GM12878 (cell line): ENCODE results near the gene ZNF668. TPM values are rescaled to one million over a fixed set of nuclear protein-coding genes. Genes with fewer than 3 reads are reported as not detected.

Experiments used
- BHLHE40 ChIP-seq, 2 experiments: fragments of 450-650 bp in 1 of 2; IDR thresholded peaks; 2 replicates each; pipeline ENCODE4 v1.6.1; 2011 to 2017; ENCODE audit warnings: low read depth in 2 of 2, borderline replicate concordance in 1 of 2, improper control_type of control experiment in 1 of 2, low read length in 1 of 2, mild to moderate bottlenecking in 1 of 2
- CREM ChIP-seq: IDR thresholded peaks from 2 replicates; pipeline ENCODE4 v1.6.1; 2014; ENCODE audit warnings: antibody characterized with exemption, low read depth
- FOS ChIP-seq: IDR thresholded peaks from 3 replicates; pipeline ENCODE4 v1.6.1; 2011; ENCODE audit warnings: borderline replicate concordance; ENCODE audit not compliant: insufficient read length; ENCODE audit errors: extremely low read depth
- HDAC6 ChIP-seq: fragments of 200-600 bp; sonication (generic); IDR thresholded peaks from one replicate; pipeline ENCODE4 v1.8.0; 2017; ENCODE audit warnings: antibody characterized with exemption; ENCODE audit not compliant: unreplicated experiment
- JUNB ChIP-seq: IDR thresholded peaks from 2 replicates; pipeline ENCODE4 v1.6.1; 2016; ENCODE audit warnings: antibody characterized with exemption, mild to moderate bottlenecking
- MEF2A ChIP-seq: IDR thresholded peaks from 2 replicates; pipeline ENCODE4 v1.6.1; 2011; ENCODE audit warnings: low read depth, mild to moderate bottlenecking, low read length, moderate library complexity; ENCODE audit not compliant: insufficient read depth
- MYB ChIP-seq: fragments of 150-350 bp; IDR thresholded peaks from 2 replicates; pipeline ENCODE4 v1.6.1; 2014; ENCODE audit warnings: mild to moderate bottlenecking, low read depth, low read length, borderline replicate concordance
- MYC ChIP-seq: IDR thresholded peaks from 2 replicates; pipeline ENCODE4 v1.6.1; 2011; ENCODE audit warnings: mild to moderate bottlenecking, low read length, moderate library complexity, inconsistent platforms; ENCODE audit not compliant: insufficient read depth, insufficient replicate concordance, insufficient read length, severe bottlenecking
- NR2C2 ChIP-seq: IDR thresholded peaks from 2 replicates; pipeline ENCODE4 v1.6.1; 2011; ENCODE audit warnings: borderline replicate concordance, low read depth; ENCODE audit not compliant: control insufficient read depth, insufficient read length
- NR2F1 ChIP-seq: fragments of 450-650 bp; conservative IDR thresholded peaks from 2 replicates; pipeline ENCODE4 v1.6.1; 2017; ENCODE audit warnings: mild to moderate bottlenecking
- POLR2AphosphoS2 ChIP-seq: IDR thresholded peaks from 2 replicates; pipeline ENCODE4 v1.6.1; 2011; ENCODE audit warnings: low read depth, mild to moderate bottlenecking, low read length, improper control_type of control experiment, moderate library complexity
- RBBP5 ChIP-seq: fragments of 200-600 bp; sonication (generic); conservative IDR thresholded peaks from 2 replicates; pipeline ENCODE4 v1.6.1; 2016
- SIN3A ChIP-seq: IDR thresholded peaks from 2 replicates; pipeline ENCODE4 v1.6.1; 2012; ENCODE audit warnings: low read depth, low read length, improper control_type of control experiment
- SMARCA5 ChIP-seq: fragments of 450-650 bp; IDR thresholded peaks from 2 replicates; pipeline ENCODE4 v1.6.1; 2017; ENCODE audit warnings: mild to moderate bottlenecking
- SREBF2 ChIP-seq: IDR thresholded peaks from 2 replicates; pipeline ENCODE4 v1.6.1; 2012; ENCODE audit warnings: mild to moderate bottlenecking, low read length
- TARDBP ChIP-seq: IDR thresholded peaks from 2 replicates; pipeline ENCODE4 v1.6.1; 2016; ENCODE audit warnings: borderline replicate concordance
- polyA plus RNA-seq, 11 experiments: library from polyadenylated mRNA; depleted of rRNA in 4 of 11; unstranded in 6 of 11; stranded (reverse) in 5 of 11; fragments of >200 nt; fragmentation: Nextera tagmentation in 4 of 11; fragmentation: Illumina TruSeq in 1 of 11; extraction: Ambion mirVana in 4 of 11; extraction: Trizol in 1 of 11; gene quantifications; 1 replicate in 1 of 11; 2 replicates in 10 of 11; pipeline versions ENCODE4 v1.2.1 to v1.2.3, GENCODE V29; 2011 to 2016; ENCODE audit warnings: inconsistent platforms in 2 of 11, missing spikeins in 2 of 11, low read depth in 1 of 11
- total RNA-seq, 4 experiments: library from RNA; depleted of rRNA in 3 of 4; stranded (reverse); fragments of >200 nt in 3 of 4; fragmentation: Illumina TruSeq in 1 of 4; extraction: Trizol in 1 of 4; gene quantifications; 2 replicates each; pipeline versions ENCODE4 v1.2.1 to v1.2.3, GENCODE V29; 2013 to 2021
- TF ChIP-seq, protein P1 (sequence below): IDR thresholded peaks from 2 replicates; pipeline ENCODE4 v1.6.1; 2011; ENCODE audit warnings: borderline replicate concordance, low read depth, mild to moderate bottlenecking, moderate library complexity, mixed read lengths, low read length; ENCODE audit not compliant: insufficient read depth; ENCODE audit errors: extremely low read length
- TF ChIP-seq, protein P2 (sequence below): IDR thresholded peaks from 2 replicates; pipeline ENCODE4 v1.6.1; 2012; ENCODE audit warnings: low read depth, low read length, improper control_type of control experiment
- TF ChIP-seq, protein P3 (sequence below): IDR thresholded peaks from 2 replicates; pipeline ENCODE4 v1.6.1; 2012; ENCODE audit warnings: mild to moderate bottlenecking, low read depth, low read length
- TF ChIP-seq, protein P4 (sequence below): fragments of 450-650 bp; IDR thresholded peaks from 2 replicates; pipeline ENCODE4 v1.6.1; 2016; ENCODE audit warnings: mild to moderate bottlenecking, moderate library complexity, borderline replicate concordance

ZNF668 gene
- total and polyA plus RNA-seq, 10 of the 15 experiments (the other 5 are each of a cell fraction or from before 2014, with no cell fraction given), result 0.05 to 20.7 (median 10.0) TPM; not detected in 1

DNA sequence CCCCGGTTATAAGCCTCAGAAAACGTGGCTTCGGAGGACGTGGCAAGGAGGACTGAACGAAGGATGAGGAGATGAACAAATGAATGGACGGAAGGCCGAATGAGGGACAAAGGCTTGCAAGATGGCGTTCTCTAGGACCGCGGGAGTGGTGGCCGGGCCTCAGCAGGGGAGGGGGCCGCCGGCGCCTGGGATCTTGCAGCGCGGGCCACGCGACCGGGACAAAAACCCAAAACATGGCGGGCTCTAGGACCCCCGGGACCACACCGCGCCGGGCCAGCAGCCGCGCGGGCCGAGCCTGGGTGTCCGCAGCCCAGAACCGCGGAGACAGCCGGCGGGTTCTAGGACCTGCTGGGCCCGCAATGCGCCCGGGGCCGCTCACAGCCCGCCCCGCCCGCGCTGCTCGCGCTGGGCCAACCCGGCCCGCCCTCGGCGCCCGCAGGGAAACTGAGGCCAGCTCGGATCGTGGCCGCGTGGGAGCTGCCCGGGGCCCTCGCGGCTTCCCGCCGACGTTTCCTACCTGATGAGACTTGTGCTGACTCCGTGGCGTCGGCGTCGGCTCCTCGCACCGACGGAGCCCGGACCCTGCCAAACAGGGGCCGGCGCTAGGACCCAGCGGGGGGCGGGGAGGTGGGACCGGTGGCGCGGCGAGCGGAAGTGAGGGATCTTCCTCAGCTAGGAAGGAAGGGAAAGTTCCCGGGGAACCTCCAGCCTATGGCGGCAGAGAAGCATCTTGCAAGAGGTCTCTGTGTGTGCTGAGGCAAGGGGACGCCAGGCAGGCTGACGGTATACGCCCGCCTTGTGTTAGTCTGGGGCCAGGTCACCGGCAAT is 684 bp downstream of the ZNF668 start (continued):
- TF ChIP-seq, protein P1, sequence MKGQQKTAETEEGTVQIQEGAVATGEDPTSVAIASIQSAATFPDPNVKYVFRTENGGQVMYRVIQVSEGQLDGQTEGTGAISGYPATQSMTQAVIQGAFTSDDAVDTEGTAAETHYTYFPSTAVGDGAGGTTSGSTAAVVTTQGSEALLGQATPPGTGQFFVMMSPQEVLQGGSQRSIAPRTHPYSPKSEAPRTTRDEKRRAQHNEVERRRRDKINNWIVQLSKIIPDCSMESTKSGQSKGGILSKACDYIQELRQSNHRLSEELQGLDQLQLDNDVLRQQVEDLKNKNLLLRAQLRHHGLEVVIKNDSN, result no peak
- TF ChIP-seq MEF2A (no peak), NR2C2 (no peak), JUNB (no peak), FOS (no peak), POLR2AphosphoS2 (no peak), NR2F1 (peak; percentile 74), MYB (no peak), CREM (peak; percentile 69; the same call in 1 of the 2 replicates), SREBF2 (no peak), RBBP5 (0 out of 2 replicates have a peak, but pooled peaks have one; percentile 22), BHLHE40 (IDR thresholded peaks at IDR 0.05; ENCODE audit: borderline replicate concordance in 1 of 2, low read depth in 2 of 2, low read length in 1 of 2) (peak; percentile 22 to 76; a peak in 2 of 4 replicates), SIN3A (no peak; the same call in 1 of the 2 replicates), MYC (no peak), HDAC6 (no peak), TARDBP (no peak), SMARCA5 (peak; percentile 85; the same call in 1 of the 2 replicates)
- TF ChIP-seq, protein P2, sequence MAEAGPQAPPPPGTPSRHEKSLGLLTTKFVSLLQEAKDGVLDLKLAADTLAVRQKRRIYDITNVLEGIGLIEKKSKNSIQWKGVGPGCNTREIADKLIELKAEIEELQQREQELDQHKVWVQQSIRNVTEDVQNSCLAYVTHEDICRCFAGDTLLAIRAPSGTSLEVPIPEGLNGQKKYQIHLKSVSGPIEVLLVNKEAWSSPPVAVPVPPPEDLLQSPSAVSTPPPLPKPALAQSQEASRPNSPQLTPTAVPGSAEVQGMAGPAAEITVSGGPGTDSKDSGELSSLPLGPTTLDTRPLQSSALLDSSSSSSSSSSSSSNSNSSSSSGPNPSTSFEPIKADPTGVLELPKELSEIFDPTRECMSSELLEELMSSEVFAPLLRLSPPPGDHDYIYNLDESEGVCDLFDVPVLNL, result no peak
- TF ChIP-seq, protein P3, sequence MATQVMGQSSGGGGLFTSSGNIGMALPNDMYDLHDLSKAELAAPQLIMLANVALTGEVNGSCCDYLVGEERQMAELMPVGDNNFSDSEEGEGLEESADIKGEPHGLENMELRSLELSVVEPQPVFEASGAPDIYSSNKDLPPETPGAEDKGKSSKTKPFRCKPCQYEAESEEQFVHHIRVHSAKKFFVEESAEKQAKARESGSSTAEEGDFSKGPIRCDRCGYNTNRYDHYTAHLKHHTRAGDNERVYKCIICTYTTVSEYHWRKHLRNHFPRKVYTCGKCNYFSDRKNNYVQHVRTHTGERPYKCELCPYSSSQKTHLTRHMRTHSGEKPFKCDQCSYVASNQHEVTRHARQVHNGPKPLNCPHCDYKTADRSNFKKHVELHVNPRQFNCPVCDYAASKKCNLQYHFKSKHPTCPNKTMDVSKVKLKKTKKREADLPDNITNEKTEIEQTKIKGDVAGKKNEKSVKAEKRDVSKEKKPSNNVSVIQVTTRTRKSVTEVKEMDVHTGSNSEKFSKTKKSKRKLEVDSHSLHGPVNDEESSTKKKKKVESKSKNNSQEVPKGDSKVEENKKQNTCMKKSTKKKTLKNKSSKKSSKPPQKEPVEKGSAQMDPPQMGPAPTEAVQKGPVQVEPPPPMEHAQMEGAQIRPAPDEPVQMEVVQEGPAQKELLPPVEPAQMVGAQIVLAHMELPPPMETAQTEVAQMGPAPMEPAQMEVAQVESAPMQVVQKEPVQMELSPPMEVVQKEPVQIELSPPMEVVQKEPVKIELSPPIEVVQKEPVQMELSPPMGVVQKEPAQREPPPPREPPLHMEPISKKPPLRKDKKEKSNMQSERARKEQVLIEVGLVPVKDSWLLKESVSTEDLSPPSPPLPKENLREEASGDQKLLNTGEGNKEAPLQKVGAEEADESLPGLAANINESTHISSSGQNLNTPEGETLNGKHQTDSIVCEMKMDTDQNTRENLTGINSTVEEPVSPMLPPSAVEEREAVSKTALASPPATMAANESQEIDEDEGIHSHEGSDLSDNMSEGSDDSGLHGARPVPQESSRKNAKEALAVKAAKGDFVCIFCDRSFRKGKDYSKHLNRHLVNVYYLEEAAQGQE, result no peak
- TF ChIP-seq, protein P4, sequence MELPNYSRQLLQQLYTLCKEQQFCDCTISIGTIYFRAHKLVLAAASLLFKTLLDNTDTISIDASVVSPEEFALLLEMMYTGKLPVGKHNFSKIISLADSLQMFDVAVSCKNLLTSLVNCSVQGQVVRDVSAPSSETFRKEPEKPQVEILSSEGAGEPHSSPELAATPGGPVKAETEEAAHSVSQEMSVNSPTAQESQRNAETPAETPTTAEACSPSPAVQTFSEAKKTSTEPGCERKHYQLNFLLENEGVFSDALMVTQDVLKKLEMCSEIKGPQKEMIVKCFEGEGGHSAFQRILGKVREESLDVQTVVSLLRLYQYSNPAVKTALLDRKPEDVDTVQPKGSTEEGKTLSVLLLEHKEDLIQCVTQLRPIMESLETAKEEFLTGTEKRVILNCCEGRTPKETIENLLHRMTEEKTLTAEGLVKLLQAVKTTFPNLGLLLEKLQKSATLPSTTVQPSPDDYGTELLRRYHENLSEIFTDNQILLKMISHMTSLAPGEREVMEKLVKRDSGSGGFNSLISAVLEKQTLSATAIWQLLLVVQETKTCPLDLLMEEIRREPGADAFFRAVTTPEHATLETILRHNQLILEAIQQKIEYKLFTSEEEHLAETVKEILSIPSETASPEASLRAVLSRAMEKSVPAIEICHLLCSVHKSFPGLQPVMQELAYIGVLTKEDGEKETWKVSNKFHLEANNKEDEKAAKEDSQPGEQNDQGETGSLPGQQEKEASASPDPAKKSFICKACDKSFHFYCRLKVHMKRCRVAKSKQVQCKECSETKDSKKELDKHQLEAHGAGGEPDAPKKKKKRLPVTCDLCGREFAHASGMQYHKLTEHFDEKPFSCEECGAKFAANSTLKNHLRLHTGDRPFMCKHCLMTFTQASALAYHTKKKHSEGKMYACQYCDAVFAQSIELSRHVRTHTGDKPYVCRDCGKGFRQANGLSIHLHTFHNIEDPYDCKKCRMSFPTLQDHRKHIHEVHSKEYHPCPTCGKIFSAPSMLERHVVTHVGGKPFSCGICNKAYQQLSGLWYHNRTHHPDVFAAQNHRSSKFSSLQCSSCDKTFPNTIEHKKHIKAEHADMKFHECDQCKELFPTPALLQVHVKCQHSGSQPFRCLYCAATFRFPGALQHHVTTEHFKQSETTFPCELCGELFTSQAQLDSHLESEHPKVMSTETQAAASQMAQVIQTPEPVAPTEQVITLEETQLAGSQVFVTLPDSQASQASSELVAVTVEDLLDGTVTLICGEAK, result no peak
